ENCODE data around the gene EP400. TPM values are rescaled to one million over a fixed set of nuclear protein-coding genes. Genes with fewer than 3 reads are reported as not detected.

EP400 gene
- total and polyA plus RNA-seq, 8 donors, result 33.5 to 49.9 (median 41.4) TPM

DNA sequence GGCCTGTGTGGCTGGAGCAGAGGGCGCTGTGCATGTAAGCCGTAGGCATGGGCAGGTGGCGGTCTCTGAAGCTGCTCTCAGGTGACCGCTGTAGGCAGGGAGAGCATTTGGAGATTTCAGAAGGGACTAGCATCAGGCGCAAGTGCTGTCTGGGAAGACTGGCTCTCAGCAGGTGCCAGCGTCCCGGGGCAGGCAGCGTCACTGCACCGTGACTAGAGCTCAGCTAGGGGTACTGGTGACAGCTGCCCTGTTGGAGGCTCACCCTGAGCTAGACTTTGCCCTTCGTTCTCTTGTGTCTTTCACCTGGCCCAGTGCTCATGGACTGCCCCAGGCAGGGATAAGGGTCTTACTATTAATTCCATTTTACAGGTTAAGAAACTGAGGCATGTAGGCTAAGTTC lies 115.5 kb downstream of the EP400 start:
- H3K4me3 ChIP-seq, result no peak overlapping the region
- no peak for ATAC-seq
- intact Hi-C loops (cut with DNase I), result no loop called here
- DNase-seq, result no peak
- TF ChIP-seq, protein P1, sequence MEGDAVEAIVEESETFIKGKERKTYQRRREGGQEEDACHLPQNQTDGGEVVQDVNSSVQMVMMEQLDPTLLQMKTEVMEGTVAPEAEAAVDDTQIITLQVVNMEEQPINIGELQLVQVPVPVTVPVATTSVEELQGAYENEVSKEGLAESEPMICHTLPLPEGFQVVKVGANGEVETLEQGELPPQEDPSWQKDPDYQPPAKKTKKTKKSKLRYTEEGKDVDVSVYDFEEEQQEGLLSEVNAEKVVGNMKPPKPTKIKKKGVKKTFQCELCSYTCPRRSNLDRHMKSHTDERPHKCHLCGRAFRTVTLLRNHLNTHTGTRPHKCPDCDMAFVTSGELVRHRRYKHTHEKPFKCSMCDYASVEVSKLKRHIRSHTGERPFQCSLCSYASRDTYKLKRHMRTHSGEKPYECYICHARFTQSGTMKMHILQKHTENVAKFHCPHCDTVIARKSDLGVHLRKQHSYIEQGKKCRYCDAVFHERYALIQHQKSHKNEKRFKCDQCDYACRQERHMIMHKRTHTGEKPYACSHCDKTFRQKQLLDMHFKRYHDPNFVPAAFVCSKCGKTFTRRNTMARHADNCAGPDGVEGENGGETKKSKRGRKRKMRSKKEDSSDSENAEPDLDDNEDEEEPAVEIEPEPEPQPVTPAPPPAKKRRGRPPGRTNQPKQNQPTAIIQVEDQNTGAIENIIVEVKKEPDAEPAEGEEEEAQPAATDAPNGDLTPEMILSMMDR (IDR thresholded peaks at IDR 0.05), result no peak
- no peak overlapping the region for H3K27ac ChIP-seq
- peaks cover 0 to 100% of the 10 kb centered on the region in 2 donors for H3K36me3 ChIP-seq
- H3K9me3 ChIP-seq, result no peaks in the 10 kb centered on the region
- H3K27me3 ChIP-seq, result no peaks in the 10 kb centered on the region
- peaks cover 0 to 13% of the 10 kb centered on the region in 2 donors for H3K4me1 ChIP-seq

DNA sequence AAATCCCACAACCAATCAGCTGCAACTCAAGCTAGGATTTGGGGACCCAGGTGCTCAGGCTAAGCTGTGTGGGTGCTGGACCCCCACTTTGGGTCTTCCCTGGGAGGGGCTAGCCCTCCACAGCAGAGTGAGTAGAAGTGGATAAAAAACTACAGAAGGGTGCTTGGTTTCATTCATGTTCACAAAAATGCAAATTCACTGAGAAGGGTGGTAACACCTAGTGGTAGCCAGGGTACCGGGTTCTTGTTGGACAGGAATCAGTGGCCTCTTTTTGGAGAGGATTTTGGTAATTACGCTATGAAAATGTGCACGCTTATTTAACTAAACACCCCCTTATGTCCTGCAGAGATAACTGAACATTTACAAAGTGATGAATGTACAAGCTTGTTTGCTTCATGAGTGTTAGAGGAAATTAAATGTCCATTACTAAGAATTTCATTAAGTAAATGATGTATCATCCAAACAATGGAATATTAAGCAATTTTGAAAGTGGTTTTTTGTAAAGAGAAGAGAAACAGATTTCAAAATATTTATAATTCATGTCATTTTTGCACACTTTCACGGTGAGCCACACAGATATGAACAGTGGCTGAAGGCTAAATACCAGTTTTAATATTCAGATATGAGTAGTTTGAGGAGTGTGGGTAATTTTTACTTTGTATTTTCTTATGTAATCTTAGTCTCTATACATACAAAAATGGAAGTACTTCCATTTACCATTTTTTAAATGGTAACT lies 116.0 kb downstream of the EP400 start:
- ATAC-seq (no peak), DNase-seq (no peak)
- no peaks in the 10 kb centered on the region for H3K27me3 ChIP-seq
- peaks cover 0 to 100% of the 10 kb centered on the region in 2 donors for H3K36me3 ChIP-seq
- H3K9me3 ChIP-seq, result no peaks in the 10 kb centered on the region
- H3K4me1 ChIP-seq, result peaks cover 0 to 13% of the 10 kb centered on the region in 2 donors
- TF ChIP-seq, protein P1 (IDR thresholded peaks at IDR 0.05), result no peak
- H3K27ac ChIP-seq, result no peak overlapping the region
- no peak overlapping the region for H3K4me3 ChIP-seq
- intact Hi-C loops (cut with DNase I), result no loop called here

DNA sequence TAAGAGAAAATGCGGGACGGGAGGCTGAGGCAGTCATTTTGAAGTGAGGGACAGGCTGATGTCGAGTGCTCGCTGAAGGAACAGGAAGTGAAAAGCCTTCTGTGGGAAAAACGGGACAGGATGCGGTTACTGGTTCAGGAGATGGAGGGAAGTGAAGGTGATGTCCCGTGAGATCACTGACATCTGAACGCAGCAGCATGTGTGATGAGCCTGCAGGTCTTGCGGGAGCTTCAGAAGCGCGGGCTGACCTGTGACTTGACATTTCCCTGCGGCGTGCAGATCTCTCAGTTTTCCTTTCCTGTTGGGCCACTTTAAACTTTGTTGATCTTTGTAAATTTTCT lies 116.6 kb downstream of the EP400 start:
- no peak for ATAC-seq
- intact Hi-C loops (cut with DNase I), result no loop called here
- no peak for DNase-seq
- TF ChIP-seq, protein P1 (IDR thresholded peaks at IDR 0.05), result no peak
- H3K27me3 ChIP-seq, result no peaks in the 10 kb centered on the region
- H3K4me3 ChIP-seq, result no peak overlapping the region
- H3K36me3 ChIP-seq, result peaks cover 0 to 100% of the 10 kb centered on the region in 2 donors
- H3K4me1 ChIP-seq, result peaks cover 0 to 13% of the 10 kb centered on the region in 2 donors
- no peak overlapping the region for H3K27ac ChIP-seq
- H3K9me3 ChIP-seq, result no peaks in the 10 kb centered on the region

DNA sequence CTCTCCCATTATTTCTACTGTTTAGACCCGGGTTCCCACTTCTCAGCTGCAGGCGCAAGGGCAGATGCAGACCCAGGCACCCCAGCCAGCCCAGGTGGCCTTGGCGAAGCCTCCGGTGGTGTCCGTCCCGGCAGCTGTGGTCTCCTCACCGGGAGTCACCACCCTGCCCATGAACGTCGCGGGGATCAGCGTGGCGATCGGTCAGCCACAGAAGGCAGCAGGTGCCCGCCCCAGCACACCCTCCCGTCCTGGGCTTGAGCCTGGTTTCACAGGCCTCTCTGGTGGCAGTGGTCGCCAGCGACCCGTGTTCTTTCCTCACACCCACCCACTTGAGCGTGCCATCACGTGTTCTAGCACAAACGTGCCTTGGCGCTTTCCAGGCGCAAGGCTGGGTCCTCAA lies 117.0 kb downstream of the EP400 start:
- Histone ChIP-seq H3K36me3 (peaks cover 0 to 100% of the 10 kb centered on the region in 2 donors), H3K27ac (no peak overlapping the region), H3K4me1 (peaks cover 0 to 13% of the 10 kb centered on the region in 2 donors), H3K4me3 (no peak overlapping the region), H3K27me3 (no peaks in the 10 kb centered on the region), H3K9me3 (no peaks in the 10 kb centered on the region)
- TF ChIP-seq, protein P1 (IDR thresholded peaks at IDR 0.05), result no peak
- ATAC-seq (no peak), DNase-seq (no peak)
- intact Hi-C loops (cut with DNase I), result no loop called here

DNA sequence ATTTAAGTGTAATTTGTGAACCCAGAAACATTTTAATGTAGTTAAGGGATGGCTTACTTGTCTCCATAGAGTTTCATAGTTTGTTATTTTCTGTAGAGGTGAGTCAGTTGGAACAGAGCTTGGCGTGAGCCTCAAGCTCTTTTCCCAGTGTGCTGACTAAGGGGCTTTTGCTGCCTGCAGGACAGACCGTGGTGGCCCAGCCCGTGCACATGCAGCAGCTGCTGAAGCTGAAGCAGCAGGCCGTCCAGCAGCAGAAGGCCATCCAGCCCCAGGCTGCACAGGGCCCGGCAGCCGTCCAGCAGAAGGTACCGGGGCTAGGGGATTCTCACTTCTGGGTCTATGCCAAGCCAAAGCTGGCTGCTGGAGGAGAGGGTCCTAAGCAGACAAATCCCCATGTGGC lies 117.4 kb downstream of the EP400 start:
- no peak overlapping the region for H3K27ac ChIP-seq
- no peaks in the 10 kb centered on the region for H3K9me3 ChIP-seq
- H3K4me3 ChIP-seq, result no peak overlapping the region
- H3K27me3 ChIP-seq, result no peaks in the 10 kb centered on the region
- DNase-seq (no peak), ATAC-seq (no peak)
- peaks cover 0 to 100% of the 10 kb centered on the region in 2 donors for H3K36me3 ChIP-seq
- intact Hi-C loops (cut with DNase I), result no loop called here
- H3K4me1 ChIP-seq, result peaks cover 0 to 13% of the 10 kb centered on the region in 2 donors
- TF ChIP-seq, protein P1 (IDR thresholded peaks at IDR 0.05), result no peak
